Measurements from ENCODE around the gene ARAF.
A peak's percentile ranks its signal among the peaks of the same experiment; 100 is the strongest.

GRCh38 chrX:47562615-47563243, 1.7 kb downstream of the ARAF start:
- TF ChIP-seq GABPA (IDR thresholded peaks at IDR 0.05; ENCODE audit: borderline replicate concordance, insufficient read depth, low read length) (no peak), CTCF (IDR thresholded peaks at IDR 0.05; ENCODE audit: control extremely low read depth in 1 of 3, insufficient read depth in 1 of 3, low read depth in 1 of 3, low read length in 3 of 3) (peak in 2 of 3 experiments; percentile 46 to 53; a peak in 2 of 4 replicates), CREB1 (IDR thresholded peaks at IDR 0.05) (no peak)

Measured in H1 (cell line).